Activated T-cell treated with anti-CD3 and anti-CD28 coated beads, Interleukin-2, amount 50 U/mL, for 72 hours (primary cell): ENCODE measurements around the gene ACTN4. TPM values are rescaled to one million over a fixed set of nuclear protein-coding genes. Genes with fewer than 3 reads are reported as not detected.
"Not testable (repeated sequence)": the region's sequence is repeated elsewhere in the genome, so short reads cannot be mapped to it uniquely, and the experiment has no call there.

Experiments
- ATAC-seq, 2 donors: fragments of 150-1000 bp; cut with Tn5 transposase; replicated peaks in 1 of 2; 2 replicates each; pipeline ENCODE4 v1.10.0; 2021; ENCODE audit warnings: moderate library complexity in 2 of 2, mild to moderate bottlenecking in 1 of 2
- DNase-seq, 2 donors: peaks; one replicate each; pipeline ENCODE4 v3.0.0; 2021 to 2022; ENCODE audit warnings: mixed read lengths in 1 of 2
- H3K27ac Mint-ChIP-seq: one replicate; pipeline ENCODE4 v1.8.0; 2022; ENCODE audit warnings: mild to moderate bottlenecking, moderate library complexity, mixed read lengths
- H3K27me3 Mint-ChIP-seq: one replicate; pipeline ENCODE4 v1.8.0; 2022; ENCODE audit warnings: low read depth, mixed read lengths
- H3K36me3 Mint-ChIP-seq, 2 donors: one replicate each; pipeline ENCODE4 v1.8.0; 2022; ENCODE audit warnings: mixed read lengths in 2 of 2, mild to moderate bottlenecking in 1 of 2; ENCODE audit not compliant: insufficient read depth in 2 of 2
- H3K4me1 Mint-ChIP-seq: one replicate; pipeline ENCODE4 v1.8.0; 2022; ENCODE audit warnings: low read depth, mixed read lengths
- H3K4me3 Mint-ChIP-seq, 2 donors: one replicate each; pipeline ENCODE4 v1.8.0; 2022; ENCODE audit warnings: mild to moderate bottlenecking in 2 of 2, mixed read lengths in 2 of 2, moderate library complexity in 2 of 2
- H3K9me3 Mint-ChIP-seq, 2 donors: one replicate each; pipeline ENCODE4 v1.8.0; 2022; ENCODE audit warnings: mixed read lengths in 2 of 2
- total RNA-seq, 2 donors: library from RNA; stranded (reverse); gene quantifications; one replicate each; pipeline ENCODE4 v1.2.3, GENCODE V29; 2022

ACTN4 gene
- total RNA-seq, 2 donors from 2014 or later, result 200 to 227 TPM

DNA sequence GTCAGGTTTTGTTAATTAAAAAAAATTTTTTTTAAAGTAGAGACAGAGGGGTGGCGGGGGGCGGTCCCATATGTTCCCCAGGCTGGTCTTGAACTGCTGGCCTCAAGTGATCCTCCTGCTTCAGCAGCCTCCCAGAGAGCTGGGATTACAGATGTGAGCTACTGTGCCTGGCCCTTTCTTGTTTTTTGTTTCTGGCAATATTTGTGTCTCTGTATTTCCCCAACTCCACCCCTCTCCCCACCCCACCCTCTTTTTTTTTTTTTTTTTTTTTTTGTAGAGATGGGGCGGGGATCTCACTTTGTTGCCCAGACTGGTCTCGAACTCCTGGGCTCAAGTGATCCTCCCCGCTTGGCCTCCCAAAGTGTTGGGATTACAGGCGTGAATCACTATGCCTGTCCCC, 97.4 kb downstream of the ACTN4 start:
- Mint-ChIP-seq H3K27me3 (no peaks in the 10 kb centered on the region), H3K27ac (no peak overlapping the region), H3K4me1 (no peaks in the 10 kb centered on the region), H3K36me3 (no peaks in the 10 kb centered on the region), H3K4me3 (no peak overlapping the region), H3K9me3 (no peaks in the 10 kb centered on the region)
- DNase-seq, result no peak
- no peak for ATAC-seq

DNA sequence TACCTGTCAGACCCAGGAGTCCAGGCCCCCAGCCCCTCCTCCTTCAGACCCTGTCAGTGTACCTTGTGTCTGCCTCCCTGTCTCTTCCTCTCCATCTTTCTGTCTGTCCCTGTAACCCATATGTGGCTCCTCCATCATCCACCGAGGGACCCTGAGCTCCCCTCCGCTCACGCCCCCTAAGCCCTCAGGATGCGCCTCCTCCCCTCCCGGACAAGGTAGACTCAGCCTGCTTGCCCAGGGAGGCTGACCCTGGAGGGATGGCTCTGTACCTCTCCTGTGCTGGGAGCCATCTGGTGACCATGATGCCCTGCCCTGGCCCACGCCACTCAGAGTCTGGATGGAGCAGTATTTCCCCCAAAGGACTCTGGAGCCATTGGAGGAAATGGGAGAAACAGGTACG, 97.9 kb downstream of the ACTN4 start:
- no peaks in the 10 kb centered on the region for H3K36me3 Mint-ChIP-seq
- no peak overlapping the region for H3K4me3 Mint-ChIP-seq
- no peaks in the 10 kb centered on the region for H3K27me3 Mint-ChIP-seq
- no peak for ATAC-seq
- H3K27ac Mint-ChIP-seq, result no peak overlapping the region
- DNase-seq, result no peak
- H3K4me1 Mint-ChIP-seq, result no peaks in the 10 kb centered on the region
- H3K9me3 Mint-ChIP-seq, result no peaks in the 10 kb centered on the region

DNA sequence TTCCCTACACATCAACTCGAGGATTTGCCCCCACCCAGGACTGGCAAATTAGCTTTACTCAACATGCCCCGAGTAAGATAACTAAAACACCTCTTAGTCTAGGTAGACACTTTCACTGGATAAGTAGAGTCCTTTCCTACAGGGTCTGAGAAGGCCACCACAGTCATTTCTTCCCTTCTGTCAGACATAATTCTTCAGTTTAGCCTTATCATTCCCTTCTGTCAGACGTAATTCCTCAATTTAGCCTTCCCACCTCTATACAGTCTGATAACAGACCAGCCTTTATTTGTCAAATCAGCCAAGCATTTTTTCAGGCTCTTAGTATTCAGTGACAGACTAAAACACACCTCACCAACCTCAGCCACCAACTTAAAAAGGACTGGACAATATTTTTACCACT, 106.3 kb downstream of the ACTN4 start:
- not testable (repeated sequence) for ATAC-seq, H3K4me1 Mint-ChIP-seq, DNase-seq, H3K4me3 Mint-ChIP-seq, H3K27me3 Mint-ChIP-seq, H3K9me3 Mint-ChIP-seq, H3K36me3 Mint-ChIP-seq, H3K27ac Mint-ChIP-seq

DNA sequence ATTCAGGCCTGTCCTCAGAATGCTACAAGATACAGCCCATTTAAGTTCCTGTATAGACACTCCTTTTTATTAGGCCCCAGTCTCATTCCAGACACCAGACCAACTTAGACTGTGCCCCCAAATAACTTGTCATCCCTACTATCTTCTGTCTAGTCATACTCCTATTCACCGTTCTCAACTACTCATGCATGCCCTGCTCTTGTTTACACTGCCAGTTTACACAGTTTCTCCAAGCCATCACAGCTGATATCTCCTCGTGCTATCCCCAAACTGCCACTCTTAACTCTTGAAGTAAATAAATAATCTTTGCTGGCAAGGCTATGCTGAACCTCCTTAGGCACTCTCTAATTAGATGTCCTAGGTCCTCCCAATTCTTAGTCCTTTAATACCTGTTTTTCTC, 106.7 kb downstream of the ACTN4 start:
- ATAC-seq, result not testable (repeated sequence)

DNA sequence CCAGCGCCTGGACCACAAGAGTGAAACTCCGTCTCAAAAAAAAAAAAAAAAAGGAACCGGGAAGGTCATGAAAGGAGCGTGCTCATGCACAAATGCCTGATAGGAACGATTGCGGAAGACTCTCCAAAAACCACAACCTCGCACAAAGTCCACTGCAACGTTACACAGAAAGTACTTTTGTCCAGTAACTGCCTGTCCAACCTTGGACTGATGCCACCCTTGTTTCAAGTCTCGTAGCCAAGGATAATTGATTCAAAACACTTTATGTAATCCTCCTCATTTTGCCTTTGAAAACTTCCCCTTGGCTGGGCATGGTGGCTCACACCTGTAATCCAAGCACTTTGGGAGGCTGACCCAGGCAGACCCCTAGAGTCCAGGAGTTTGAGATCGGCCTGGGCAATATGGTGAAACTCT, 112.1 kb downstream of the ACTN4 start:
- no peak for ATAC-seq
- Mint-ChIP-seq H3K27me3 (no peaks in the 10 kb centered on the region), H3K4me1 (no peaks in the 10 kb centered on the region), H3K9me3 (no peaks in the 10 kb centered on the region), H3K36me3 (no peaks in the 10 kb centered on the region), H3K4me3 (no peak overlapping the region), H3K27ac (no peak overlapping the region)
- no peak for DNase-seq

More for the DNA sequence above, 106.7 kb downstream of the ACTN4 start:
- H3K27ac Mint-ChIP-seq, DNase-seq, H3K9me3 Mint-ChIP-seq, H3K27me3 Mint-ChIP-seq, H3K4me1 Mint-ChIP-seq, H3K4me3 Mint-ChIP-seq, H3K36me3 Mint-ChIP-seq: not testable (repeated sequence)

DNA sequence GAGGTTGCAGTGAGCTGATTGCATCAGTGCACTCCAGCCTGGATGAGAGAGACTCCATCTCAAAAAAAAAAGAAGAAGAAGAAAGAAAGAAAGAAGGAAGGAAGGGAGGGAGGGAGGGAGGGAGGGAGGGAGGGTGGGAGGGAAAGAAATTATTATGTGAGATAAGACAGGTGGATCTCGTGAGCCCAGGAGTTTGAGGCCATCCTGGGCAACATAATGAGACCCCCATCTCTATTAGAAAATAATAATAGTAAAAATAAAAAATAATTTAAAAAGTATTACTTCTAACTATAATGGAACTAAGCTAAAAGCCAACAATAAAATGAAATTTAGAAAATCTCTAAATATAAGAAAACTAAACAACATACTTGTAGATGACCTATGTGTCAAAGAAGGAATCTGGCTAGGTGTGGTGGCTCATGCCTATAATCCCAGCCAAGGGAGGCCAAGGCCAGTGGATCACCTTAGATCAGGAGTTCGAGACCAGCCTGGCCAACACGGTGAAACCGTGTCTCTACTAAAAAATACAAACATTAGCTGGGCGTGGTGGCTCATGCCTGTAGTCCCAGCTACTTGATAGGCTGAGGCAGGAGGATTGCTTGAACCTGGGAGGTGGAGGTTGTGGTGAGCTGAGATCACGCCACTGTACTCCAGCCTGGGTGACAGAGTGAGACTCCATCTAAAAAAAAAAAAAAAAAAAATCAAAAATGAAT, 113.5 kb downstream of the ACTN4 start:
- not testable (repeated sequence) for H3K36me3 Mint-ChIP-seq, ATAC-seq, H3K4me3 Mint-ChIP-seq, H3K27me3 Mint-ChIP-seq, DNase-seq, H3K4me1 Mint-ChIP-seq, H3K27ac Mint-ChIP-seq, H3K9me3 Mint-ChIP-seq

DNA sequence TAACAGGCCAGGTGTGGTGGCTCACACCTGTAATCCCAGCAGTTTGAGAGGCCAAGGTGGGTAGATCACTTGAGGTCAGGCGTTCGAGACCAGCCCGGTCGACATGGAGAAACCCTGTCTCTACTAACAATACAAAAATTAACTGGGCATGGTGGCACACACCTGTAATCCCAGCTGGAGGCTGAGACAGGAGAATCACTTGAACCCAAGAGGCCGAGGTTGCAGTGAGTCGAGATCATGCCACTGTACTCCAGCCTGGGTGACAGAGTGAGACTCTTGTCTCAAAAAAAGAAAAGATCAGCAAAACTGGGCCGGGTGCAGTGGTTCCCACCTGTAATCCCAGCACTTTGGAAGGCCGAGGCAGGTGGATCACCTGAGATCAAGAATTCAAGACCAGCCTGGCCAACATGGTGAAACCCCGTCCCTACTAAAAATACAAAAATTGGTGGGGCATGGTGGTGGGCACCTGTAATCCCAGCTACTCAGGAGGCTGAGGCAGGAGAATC, 114.5 kb downstream of the ACTN4 start:
- not testable (repeated sequence) for DNase-seq, H3K27me3 Mint-ChIP-seq, ATAC-seq, H3K4me1 Mint-ChIP-seq, H3K27ac Mint-ChIP-seq, H3K4me3 Mint-ChIP-seq, H3K9me3 Mint-ChIP-seq, H3K36me3 Mint-ChIP-seq

DNA sequence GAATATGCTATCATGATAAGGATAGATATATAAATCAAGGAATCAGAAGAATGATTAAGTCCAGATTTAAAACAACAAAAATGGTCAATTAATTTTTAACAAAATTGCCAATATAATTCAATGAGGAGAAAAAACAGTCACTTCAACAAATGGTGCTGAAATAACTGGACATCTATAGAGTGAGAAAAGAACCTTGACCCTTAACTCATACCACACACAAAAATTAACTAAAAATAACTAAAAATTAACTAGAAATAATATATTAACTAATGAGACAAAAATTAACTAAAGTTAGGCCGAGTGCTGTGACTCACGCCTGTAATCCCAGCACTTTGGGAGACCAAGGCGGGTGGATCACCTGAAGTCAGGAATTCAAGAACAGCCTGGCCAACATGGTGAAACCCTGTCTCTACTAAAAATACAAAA, 116.4 kb downstream of the ACTN4 start:
- DNase-seq (no peak), ATAC-seq (no peak)
- Mint-ChIP-seq H3K27ac (no peak overlapping the region), H3K4me1 (peaks cover 2% of the 10 kb centered on the region), H3K9me3 (no peaks in the 10 kb centered on the region), H3K27me3 (no peaks in the 10 kb centered on the region), H3K4me3 (no peak overlapping the region), H3K36me3 (no peaks in the 10 kb centered on the region)

DNA sequence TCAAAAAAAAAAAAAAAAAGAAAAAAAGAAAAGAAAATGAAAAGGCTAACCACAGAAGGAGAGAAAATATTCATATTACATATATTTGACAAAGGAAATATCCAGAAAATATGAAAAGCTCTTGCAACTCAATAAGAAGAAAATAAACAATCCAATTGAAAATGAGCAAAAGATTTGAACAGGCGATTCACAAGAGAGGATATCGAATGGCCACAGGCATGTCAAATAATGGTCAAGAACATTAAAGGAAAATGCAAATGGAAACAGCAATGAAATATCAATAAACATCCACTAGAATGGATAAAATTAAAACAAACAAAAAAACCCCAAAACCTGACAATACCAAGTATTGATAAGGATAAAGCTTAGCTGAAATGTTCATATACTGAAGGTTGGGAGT, 117.8 kb downstream of the ACTN4 start:
- DNase-seq (no peak), ATAC-seq (no peak)
- Mint-ChIP-seq H3K27ac (no peak overlapping the region), H3K4me3 (no peak overlapping the region), H3K4me1 (peaks cover 11% of the 10 kb centered on the region), H3K36me3 (no peaks in the 10 kb centered on the region), H3K27me3 (no peaks in the 10 kb centered on the region), H3K9me3 (no peaks in the 10 kb centered on the region)

DNA sequence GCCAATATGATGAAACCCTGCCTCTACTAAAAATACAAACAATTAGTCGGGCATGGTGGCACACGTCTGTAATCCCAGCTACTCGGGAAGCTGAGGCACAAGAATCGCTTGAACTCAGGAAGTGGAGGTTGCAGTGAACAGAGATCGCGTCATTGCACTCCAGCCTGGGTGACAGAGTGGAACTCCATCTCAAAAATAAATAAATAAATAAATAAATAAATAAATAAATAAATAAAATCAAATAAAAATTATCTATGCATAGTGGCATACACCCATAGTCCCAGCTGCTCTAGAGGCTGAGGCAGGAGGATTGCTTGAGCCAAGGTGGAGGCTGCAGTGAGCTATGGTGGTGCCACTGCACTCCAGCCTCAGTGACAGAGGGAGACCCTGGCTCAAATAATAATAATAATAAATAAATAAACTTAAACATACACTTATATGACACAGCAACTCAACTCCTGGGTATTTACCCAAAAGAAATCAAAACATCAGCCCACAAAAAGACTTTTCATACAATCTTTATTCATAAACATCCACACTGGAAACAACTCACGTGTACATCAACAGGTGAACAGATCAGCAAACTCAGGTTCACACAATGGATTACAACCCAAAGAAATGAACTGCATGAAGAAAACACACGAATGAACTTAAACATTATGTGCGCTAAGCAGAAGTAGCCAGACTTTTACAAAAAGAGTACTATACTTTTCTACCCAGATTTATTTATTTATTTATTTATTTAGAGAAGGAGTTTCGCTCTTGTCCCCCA, 119.0 kb downstream of the ACTN4 start:
- Mint-ChIP-seq H3K36me3 (no peaks in the 10 kb centered on the region), H3K4me3 (no peak overlapping the region), H3K4me1 (peaks cover 11% of the 10 kb centered on the region), H3K27me3 (no peaks in the 10 kb centered on the region), H3K27ac (no peak overlapping the region), H3K9me3 (no peaks in the 10 kb centered on the region)
- ATAC-seq (no peak), DNase-seq (no peak)

DNA sequence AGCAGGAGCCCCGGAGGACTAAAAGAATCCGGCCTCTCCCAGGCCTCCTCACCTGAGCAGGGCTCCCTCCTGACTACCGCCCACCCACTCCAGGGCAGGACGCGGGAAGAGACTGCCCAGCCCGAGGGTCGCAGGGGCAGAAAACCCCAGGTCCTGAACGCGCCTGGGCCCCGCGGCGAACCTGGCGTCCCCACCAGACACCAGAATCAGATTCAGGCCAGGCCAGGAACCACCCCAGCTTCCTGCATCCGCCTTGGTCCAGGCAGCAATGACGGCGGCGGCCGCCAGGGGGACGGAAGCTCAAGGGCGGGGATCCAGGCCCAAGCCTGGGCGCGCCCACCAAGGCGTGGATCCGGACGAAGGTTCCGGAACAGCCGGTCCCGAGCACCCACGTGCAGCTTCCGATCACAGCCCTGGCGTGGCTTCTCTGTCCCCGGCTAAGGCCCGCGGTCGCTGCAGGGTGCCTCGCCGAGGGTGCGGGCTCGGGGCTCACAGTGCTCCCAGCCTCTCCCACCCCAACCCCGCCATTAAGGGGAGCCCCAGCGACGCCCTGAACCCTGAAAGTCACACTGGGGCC, 122.3 kb downstream of the ACTN4 start:
- H3K4me1 Mint-ChIP-seq, result peaks cover 11% of the 10 kb centered on the region
- H3K4me3 Mint-ChIP-seq, result peak overlapping the region; percentile 82 to 85
- no peaks in the 10 kb centered on the region for H3K9me3 Mint-ChIP-seq
- H3K27ac Mint-ChIP-seq, result peak overlapping the region; percentile 87
- no peaks in the 10 kb centered on the region for H3K36me3 Mint-ChIP-seq
- H3K27me3 Mint-ChIP-seq, result no peaks in the 10 kb centered on the region
- peak; percentile 97 to 98 for DNase-seq
- peak; percentile 82 to 84 for ATAC-seq

DNA sequence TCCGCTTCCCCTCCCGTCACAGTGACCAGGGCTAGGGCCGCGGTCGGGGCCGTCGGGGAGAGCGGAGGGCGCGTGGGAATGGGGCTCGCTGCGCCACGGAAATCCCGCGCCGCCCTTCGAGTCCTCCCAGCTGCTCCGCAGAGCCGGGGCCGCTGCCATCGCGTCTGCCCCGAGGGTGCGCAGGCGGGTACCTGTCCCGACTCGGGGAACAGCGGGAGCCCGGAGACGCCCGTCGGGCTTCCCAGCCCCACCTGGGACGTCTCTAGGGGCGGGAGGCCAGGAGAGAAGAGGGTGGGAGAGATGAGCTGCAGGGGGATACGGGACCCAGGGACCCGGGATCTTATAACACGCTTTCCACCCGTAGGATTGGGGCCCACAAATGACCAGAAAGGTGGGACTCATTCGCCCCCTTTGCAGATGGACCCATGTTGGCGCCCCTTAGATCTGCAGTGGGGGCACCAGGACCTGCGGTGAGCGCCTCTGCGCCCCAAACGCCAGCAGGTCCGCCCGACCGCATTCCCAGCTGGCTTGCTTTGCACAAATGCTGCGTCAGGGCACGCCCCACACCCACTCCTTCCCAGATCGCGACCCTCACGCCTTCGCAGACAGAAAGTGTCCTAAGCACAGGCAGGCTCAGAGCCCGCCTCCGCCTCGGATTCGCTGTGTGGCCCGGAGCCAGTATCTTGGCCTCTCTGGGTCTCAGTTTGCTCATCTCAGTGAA, 122.9 kb downstream of the ACTN4 start:
- not testable (repeated sequence) for H3K27ac Mint-ChIP-seq, H3K27me3 Mint-ChIP-seq, H3K36me3 Mint-ChIP-seq, DNase-seq, H3K9me3 Mint-ChIP-seq
- Mint-ChIP-seq H3K4me3 (peak overlapping the region; percentile 82 to 85), H3K4me1 (peaks cover 11% of the 10 kb centered on the region)
- peak; percentile 21 to 25 for ATAC-seq

DNA sequence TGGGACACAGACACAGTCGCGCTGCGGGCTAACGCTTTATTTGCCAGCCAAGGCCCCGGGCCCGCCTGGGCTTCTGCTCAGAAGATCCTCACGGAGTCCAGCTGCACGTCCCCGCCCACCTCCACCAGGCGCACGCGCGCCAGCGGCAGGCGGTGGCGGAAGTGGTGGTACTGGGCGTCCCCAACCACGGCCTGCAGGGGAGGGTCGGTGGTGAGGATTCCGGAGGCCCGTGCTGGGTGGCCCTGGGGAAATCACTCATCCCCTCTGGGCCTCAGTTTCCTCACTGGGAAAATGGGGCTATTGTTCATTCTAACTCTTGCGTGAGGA, 123.5 kb downstream of the ACTN4 start:
- H3K27ac Mint-ChIP-seq, DNase-seq, H3K27me3 Mint-ChIP-seq, H3K36me3 Mint-ChIP-seq, H3K4me3 Mint-ChIP-seq, H3K9me3 Mint-ChIP-seq: not testable (repeated sequence)
- peak; percentile 83 to 85 for ATAC-seq
- peaks cover 11% of the 10 kb centered on the region for H3K4me1 Mint-ChIP-seq
